ENCODE results near the gene GRAMD4. TPM values are rescaled to one million over a fixed set of nuclear protein-coding genes. Genes with fewer than 3 reads are reported as not detected.

Gene GRAMD4
- total RNA-seq, 4 donors from 2014 or later = 5.6 to 37.0 (median 15.2) TPM

DNA sequence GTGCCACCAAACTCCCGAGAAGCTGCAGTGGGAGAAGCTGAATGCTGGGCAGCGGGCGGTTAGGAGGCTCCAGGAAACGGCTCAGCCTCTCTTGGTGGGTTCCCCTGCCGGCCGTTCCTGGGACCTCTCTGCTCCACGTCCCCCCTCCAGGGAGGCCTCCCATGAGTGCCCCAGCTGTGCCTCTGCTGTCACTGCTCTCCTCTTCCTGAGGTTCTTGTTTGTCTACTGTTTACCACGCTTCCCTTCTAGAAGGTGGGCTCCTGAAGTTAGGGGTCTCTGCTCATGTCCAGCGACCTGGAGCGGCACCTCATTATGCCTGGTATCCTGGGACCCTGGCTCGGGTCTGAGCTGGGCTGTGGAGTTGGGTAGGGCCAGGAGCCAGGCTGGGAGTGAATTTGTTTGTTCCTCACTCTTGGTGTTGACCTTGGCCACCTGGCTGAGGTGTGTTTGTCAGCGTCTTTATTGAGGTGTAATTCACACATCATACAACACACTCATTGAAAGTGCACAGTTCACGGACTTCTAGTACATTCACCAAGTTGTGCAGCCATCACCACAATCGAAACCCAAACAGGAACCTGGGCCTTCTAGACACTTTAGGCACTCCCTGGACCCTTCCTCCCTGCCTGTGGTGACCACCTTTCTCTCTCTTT lies 37.8 kb upstream of the GRAMD4 start:
- no peak for DNase-seq
- Histone ChIP-seq H3K9me3 (no peaks in the 10 kb centered on the region), H3K36me3 (no peaks in the 10 kb centered on the region), H3K27me3 (no peaks in the 10 kb centered on the region), H3K27ac (no peak overlapping the region), H3K4me1 (peaks cover 0 to 6% of the 10 kb centered on the region in 2 donors), H3K4me3 (no peak overlapping the region)
- intact Hi-C loops (cut with DNase I; ENCODE audit: low total_unique reads) = no loop called here
- TF ChIP-seq POLR2A (IDR thresholded peaks at IDR 0.05) = no peak
- TF ChIP-seq, protein P1, sequence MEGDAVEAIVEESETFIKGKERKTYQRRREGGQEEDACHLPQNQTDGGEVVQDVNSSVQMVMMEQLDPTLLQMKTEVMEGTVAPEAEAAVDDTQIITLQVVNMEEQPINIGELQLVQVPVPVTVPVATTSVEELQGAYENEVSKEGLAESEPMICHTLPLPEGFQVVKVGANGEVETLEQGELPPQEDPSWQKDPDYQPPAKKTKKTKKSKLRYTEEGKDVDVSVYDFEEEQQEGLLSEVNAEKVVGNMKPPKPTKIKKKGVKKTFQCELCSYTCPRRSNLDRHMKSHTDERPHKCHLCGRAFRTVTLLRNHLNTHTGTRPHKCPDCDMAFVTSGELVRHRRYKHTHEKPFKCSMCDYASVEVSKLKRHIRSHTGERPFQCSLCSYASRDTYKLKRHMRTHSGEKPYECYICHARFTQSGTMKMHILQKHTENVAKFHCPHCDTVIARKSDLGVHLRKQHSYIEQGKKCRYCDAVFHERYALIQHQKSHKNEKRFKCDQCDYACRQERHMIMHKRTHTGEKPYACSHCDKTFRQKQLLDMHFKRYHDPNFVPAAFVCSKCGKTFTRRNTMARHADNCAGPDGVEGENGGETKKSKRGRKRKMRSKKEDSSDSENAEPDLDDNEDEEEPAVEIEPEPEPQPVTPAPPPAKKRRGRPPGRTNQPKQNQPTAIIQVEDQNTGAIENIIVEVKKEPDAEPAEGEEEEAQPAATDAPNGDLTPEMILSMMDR (IDR thresholded peaks at IDR 0.05) = no peak

DNA sequence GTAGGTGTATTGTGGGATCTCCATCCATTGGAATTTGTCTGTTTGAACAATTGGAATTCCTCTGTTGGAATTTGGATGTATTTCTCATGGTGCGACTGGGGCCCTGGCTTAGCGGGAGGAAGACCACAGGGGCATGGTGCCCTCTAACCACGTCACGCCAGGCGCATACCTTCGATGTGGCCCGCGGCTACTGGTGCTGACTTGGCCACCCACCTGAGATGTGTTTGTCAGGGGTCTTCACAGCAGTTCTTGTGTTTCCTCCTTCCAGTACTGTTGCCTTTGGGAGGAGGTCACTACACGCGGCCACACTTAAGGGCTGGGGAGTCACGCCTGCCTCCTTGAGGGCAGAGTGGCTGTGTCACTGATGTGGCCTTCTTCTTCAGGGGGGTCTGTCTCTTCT lies 36.6 kb upstream of the GRAMD4 start:
- no peaks in the 10 kb centered on the region for H3K36me3 ChIP-seq
- no peak overlapping the region for H3K4me3 ChIP-seq
- no peak for DNase-seq
- intact Hi-C loops (cut with DNase I; ENCODE audit: low total_unique reads) = no loop called here
- no peak overlapping the region for H3K27ac ChIP-seq
- H3K27me3 ChIP-seq = no peaks in the 10 kb centered on the region
- peaks cover 0 to under 1% of the 10 kb centered on the region in 2 donors for H3K4me1 ChIP-seq
- TF ChIP-seq POLR2A (IDR thresholded peaks at IDR 0.05) = no peak
- TF ChIP-seq, protein P1 (IDR thresholded peaks at IDR 0.05) = no peak
- H3K9me3 ChIP-seq = no peaks in the 10 kb centered on the region

DNA sequence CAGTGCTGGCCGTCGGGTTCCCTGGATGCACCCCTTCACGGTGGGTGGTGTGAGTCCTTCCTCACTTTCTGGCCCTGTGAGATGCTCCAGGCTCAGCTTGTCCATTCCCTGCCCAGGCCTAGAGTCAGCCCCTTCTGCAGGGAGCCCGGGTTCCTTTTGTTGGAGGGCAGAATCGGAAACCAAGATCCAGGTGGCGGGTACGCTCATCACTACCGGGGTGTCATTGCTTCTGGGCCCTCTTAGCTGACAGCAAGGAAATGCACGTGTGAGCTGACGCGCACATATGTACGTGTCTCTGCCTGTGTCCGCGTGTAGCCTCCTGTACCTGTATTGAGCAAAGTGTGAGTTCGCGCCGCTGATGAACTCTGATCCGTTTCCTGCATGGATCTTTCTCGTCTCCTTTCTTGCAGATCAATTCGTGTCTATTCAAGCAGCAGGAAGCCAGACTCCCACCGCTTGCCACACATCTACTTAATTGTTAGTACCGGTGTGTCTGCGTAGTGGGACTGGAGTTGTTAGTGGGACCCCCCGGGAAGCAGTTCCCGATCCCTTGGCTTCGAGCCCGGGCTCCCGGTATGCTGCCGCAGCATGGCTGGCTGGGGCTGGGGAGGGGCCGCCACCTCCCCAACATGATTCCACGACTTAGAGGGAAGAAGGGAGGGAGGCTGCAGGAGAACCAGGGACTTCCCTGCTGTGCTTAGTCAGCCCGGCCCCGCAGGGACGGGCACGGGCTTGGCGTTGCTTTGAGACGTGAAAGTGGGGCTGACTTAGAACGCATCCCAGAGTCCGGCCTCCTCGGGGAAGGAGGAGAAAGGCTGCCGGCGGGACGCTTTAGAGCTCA lies 35.9 kb upstream of the GRAMD4 start:
- Histone ChIP-seq H3K27me3 (no peaks in the 10 kb centered on the region), H3K4me1 (no peaks in the 10 kb centered on the region), H3K36me3 (no peaks in the 10 kb centered on the region), H3K9me3 (no peaks in the 10 kb centered on the region), H3K27ac (no peak overlapping the region), H3K4me3 (no peak overlapping the region)
- no peak for DNase-seq
- TF ChIP-seq POLR2A (IDR thresholded peaks at IDR 0.05) = no peak
- TF ChIP-seq, protein P1 (IDR thresholded peaks at IDR 0.05) = no peak
- intact Hi-C loops (cut with DNase I; ENCODE audit: low total_unique reads) = no loop called here

DNA sequence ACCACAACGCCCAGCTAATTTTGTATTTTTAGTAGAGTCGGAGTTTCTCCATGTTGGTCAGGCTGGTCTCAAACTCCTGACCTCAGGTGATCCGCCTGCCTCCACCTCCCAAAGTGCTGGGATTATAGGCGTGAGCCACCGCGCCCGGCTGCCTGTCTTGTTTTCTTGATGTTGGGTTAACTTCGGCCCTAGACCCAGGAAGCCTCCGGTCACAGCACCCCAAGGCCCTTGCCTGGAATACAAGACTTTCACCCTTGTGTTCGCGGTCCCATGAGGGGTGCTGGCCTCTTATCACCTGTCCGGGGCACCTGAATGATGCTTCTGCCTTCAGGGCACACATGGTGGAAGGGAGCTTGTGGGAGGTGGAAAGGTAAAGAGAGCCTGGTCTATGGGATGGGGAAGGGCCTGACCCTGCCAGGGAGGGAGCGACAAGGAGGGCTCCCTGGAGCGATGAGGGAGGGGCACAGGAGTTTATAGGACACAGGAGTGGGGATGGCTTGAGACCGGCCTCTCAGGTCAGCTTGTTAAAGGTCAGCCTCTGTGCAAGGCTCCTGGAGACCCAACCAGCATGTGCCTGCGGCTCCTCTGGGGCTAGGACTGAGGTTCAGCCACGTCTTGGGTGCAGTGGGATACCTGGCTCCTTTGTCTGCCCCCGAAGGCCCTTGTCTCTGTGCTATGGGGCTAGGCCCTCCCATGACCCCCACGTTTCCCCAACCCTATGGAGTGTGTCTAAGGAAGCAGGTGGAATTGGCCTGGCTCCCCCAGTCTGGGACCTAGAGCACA lies 34.7 kb upstream of the GRAMD4 start:
- Histone ChIP-seq H3K36me3 (no peaks in the 10 kb centered on the region), H3K4me1 (no peaks in the 10 kb centered on the region), H3K27me3 (no peaks in the 10 kb centered on the region), H3K27ac (no peak overlapping the region), H3K9me3 (no peaks in the 10 kb centered on the region), H3K4me3 (no peak overlapping the region)
- TF ChIP-seq POLR2A (IDR thresholded peaks at IDR 0.05) = no peak
- TF ChIP-seq, protein P1 (IDR thresholded peaks at IDR 0.05) = no peak
- intact Hi-C loops (cut with DNase I; ENCODE audit: low total_unique reads) = no loop called here
- no peak for DNase-seq

Data from uterus (tissue), 4 donors.